Ectodermal cell (in vitro differentiated cells): ENCODE measurements around the gene ALS2.

ENCODE experiments used
- H3K27ac ChIP-seq: 2 replicates; pipeline ENCODE4 v1.7.0; 2013; ENCODE audit warnings: mild to moderate bottlenecking, low read depth, low read length; ENCODE audit not compliant: insufficient read depth, poor library complexity, severe bottlenecking
- H3K27me3 ChIP-seq: 2 replicates; pipeline ENCODE4 v1.7.0; 2013; ENCODE audit warnings: mild to moderate bottlenecking, low read length; ENCODE audit not compliant: insufficient read depth, control insufficient read depth, poor library complexity, severe bottlenecking
- H3K36me3 ChIP-seq: one replicate; pipeline ENCODE4 v1.7.0; 2013; ENCODE audit warnings: low read length; ENCODE audit not compliant: control insufficient read depth, insufficient read depth
- H3K4me1 ChIP-seq: one replicate; pipeline ENCODE4 v1.7.0; 2013; ENCODE audit warnings: low read length; ENCODE audit not compliant: control insufficient read depth, insufficient read depth
- H3K4me3 ChIP-seq: 2 replicates; pipeline ENCODE4 v1.7.0; 2013; ENCODE audit warnings: low read depth, low read length, control low read depth; ENCODE audit not compliant: insufficient read depth
- H3K9me3 ChIP-seq: 2 replicates; pipeline ENCODE4 v1.7.0; 2013; ENCODE audit warnings: mild to moderate bottlenecking, low read length, moderate library complexity; ENCODE audit not compliant: control insufficient read depth
- WGBS, 2 experiments: methylation state at CpG; one replicate each; pipeline ENCODE4 v1.1.7; 2013; ENCODE audit warnings: missing lambda C conversion rate in 2 of 2; 5-methylcytosine and 5-hydroxymethylcytosine counted together

Gene ALS2

DNA sequence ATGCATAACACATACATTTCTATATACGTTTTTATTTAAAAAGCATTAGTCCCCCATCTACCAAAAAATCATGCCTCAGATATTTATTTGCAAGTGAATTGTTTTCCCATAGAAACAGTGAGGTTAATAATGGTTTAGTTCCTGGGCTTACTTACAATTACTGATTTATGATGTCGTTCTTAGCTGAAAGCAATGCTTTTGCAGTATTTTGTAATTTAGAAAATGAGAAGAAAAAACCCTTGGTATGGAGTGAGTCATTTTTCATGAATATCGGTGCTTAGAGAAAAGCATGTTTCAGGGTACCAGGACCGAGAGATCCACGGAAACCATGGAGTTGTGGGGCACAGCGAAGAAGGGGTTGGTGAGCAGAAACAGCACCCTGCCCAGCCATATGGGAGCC, 13.6 kb upstream of the ALS2 start:
- WGBS, 2 experiments = 88 to 96% methylated on average over 5 to 6 of the region's 6 CpGs
- Histone ChIP-seq H3K4me3 (no peak overlapping the region), H3K9me3 (no peaks in the 10 kb centered on the region), H3K27ac (no peak overlapping the region), H3K36me3 (no peaks in the 10 kb centered on the region), H3K4me1 (no peaks in the 10 kb centered on the region), H3K27me3 (no peaks in the 10 kb centered on the region)

DNA sequence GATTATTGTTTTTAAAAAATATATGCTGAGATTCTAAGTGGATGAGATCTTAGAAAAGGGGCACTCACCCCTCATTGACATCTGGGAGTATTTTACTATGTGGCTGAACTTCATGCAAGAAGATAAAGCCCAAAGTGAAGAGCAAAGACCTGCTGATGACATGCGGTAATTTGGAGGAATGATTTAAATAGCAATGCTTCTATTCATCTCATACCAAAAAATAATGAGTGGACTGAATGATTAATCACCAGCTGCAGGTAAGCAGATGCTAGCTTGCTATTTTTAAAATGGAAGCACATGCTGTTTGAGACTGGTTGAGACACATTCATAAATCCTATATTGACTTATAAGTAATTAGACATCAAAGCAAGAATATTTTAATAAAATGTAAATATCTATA, 12.9 kb upstream of the ALS2 start:
- WGBS, 2 experiments = 100% methylated on average over 1 of the region's 1 CpG; no CpG with 5 or more reads in 1 of the 2 experiments
- Histone ChIP-seq H3K4me1 (no peaks in the 10 kb centered on the region), H3K36me3 (no peaks in the 10 kb centered on the region), H3K9me3 (no peaks in the 10 kb centered on the region), H3K27ac (no peak overlapping the region), H3K27me3 (no peaks in the 10 kb centered on the region), H3K4me3 (no peak overlapping the region)

DNA sequence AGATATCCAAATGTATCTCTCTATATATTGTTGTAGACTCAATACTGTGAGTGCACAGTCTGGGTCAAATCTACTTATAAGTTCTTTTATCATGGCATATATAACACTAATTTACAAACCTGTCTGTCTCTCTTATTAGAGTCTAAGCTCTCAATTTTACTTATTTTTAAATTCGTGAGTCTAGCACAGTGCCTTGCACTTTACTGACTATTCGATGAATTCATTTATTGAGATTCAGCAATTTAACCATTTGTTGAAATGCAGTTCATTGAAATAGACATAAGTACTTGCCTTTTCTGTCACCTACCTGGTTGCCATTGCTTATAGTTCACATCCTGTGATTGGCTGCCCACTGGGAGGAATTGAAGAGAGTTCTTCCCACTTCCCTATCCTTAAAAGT, 10.3 kb upstream of the ALS2 start:
- no peaks in the 10 kb centered on the region for H3K9me3 ChIP-seq
- H3K36me3 ChIP-seq = no peaks in the 10 kb centered on the region
- no peaks in the 10 kb centered on the region for H3K27me3 ChIP-seq
- WGBS, 2 experiments = 95 to 100% methylated on average over 2 of the region's 2 CpGs
- H3K27ac ChIP-seq = no peak overlapping the region
- H3K4me1 ChIP-seq = no peaks in the 10 kb centered on the region
- no peak overlapping the region for H3K4me3 ChIP-seq

DNA sequence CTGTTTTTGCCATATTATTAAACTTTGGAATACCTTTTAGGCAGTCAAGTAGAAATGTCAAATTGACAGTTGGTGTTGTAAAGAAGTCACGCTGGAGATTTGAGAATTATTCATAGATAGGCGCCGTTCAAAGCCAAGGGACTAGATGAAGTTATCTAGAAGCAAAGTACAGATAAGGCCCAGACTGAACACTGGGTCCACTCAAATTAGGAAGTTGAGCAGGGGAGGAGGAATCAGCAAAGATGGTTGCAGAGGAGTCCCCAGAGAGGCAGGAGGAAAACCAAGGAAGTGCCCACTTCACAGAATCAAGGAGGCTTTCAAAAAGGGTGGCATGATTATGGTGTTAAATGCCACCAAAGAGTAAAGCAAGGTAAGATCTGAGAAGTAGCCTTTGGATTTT, 9.6 kb upstream of the ALS2 start:
- 95% methylated on average over 3 of the region's 3 CpGs for WGBS, 2 experiments

GRCh38 chr2:201789395-201789794, 8.7 kb upstream of the ALS2 start:
- H3K4me1 ChIP-seq = no peaks in the 10 kb centered on the region
- no peaks in the 10 kb centered on the region for H3K27me3 ChIP-seq
- H3K4me3 ChIP-seq = no peak overlapping the region
- H3K36me3 ChIP-seq = no peaks in the 10 kb centered on the region
- WGBS, 2 experiments = 93 to 98% methylated on average over 2 of the region's 2 CpGs
- no peak overlapping the region for H3K27ac ChIP-seq
- no peaks in the 10 kb centered on the region for H3K9me3 ChIP-seq

More for the DNA sequence above, 9.6 kb upstream of the ALS2 start:
- Histone ChIP-seq H3K9me3 (no peaks in the 10 kb centered on the region), H3K4me3 (no peak overlapping the region), H3K27ac (no peak overlapping the region), H3K36me3 (no peaks in the 10 kb centered on the region), H3K4me1 (no peaks in the 10 kb centered on the region), H3K27me3 (no peaks in the 10 kb centered on the region)

GRCh38 chr2:201788371-201788770, 7.6 kb upstream of the ALS2 start:
- H3K9me3 ChIP-seq = no peaks in the 10 kb centered on the region
- WGBS, 2 experiments = 94 to 97% methylated on average over 3 of the region's 3 CpGs
- no peak overlapping the region for H3K4me3 ChIP-seq
- no peaks in the 10 kb centered on the region for H3K4me1 ChIP-seq
- no peak overlapping the region for H3K27ac ChIP-seq
- H3K36me3 ChIP-seq = no peaks in the 10 kb centered on the region
- no peaks in the 10 kb centered on the region for H3K27me3 ChIP-seq

GRCh38 chr2:201786471-201786870, 5.7 kb upstream of the ALS2 start:
- no peaks in the 10 kb centered on the region for H3K36me3 ChIP-seq
- H3K4me1 ChIP-seq = no peaks in the 10 kb centered on the region

DNA sequence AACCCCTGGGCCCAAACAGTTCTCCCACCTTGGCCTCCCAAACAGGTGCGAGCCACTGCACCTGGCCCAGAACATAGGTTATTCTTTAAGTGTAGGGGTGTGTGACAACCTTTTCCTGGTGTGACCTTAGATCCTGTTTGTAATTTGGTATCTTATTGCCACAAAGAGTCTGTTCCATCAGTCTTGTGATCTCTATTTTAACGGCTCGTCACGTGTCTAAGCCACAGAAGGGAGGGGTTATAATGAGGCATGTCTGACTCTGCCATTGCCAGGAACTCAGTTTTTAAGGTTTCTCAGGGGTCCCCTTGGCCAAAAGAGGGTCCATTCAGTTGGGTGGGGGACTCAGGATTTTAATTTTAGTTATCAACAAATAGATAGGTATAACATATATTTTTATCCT, 4.4 kb upstream of the ALS2 start:
- WGBS, 2 experiments = 94 to 97% methylated on average over 4 of the region's 4 CpGs

More at GRCh38 chr2:201786471-201786870, 5.7 kb upstream of the ALS2 start:
- Histone ChIP-seq H3K27ac (no peak overlapping the region), H3K4me3 (no peak overlapping the region), H3K27me3 (no peaks in the 10 kb centered on the region), H3K9me3 (no peaks in the 10 kb centered on the region)

DNA sequence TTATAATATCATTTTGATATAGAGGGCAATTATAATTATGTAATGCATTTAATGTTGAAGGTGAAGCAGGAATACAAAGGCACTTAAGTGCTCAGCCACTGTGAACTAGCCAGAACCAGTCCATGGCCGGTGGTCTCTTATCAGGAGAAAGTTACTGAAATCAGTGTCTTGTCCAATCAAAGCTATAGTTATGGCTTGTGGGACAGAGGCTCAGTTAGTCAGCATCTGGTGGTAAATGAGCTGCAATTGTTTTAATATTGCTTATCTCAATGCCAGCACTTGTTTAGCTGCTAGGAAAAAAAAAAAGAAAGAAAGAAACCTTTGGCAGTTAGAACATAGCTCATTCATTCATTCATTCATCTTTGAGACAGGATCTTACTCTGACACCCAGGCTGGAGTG, 3.8 kb upstream of the ALS2 start:
- no peaks in the 10 kb centered on the region for H3K27me3 ChIP-seq
- no peaks in the 10 kb centered on the region for H3K36me3 ChIP-seq
- WGBS, 2 experiments = 90 to 91% methylated on average over 1 of the region's 1 CpG
- H3K4me1 ChIP-seq = no peaks in the 10 kb centered on the region
- H3K4me3 ChIP-seq = no peak overlapping the region
- no peak overlapping the region for H3K27ac ChIP-seq
- no peaks in the 10 kb centered on the region for H3K9me3 ChIP-seq

More for the DNA sequence above, 4.4 kb upstream of the ALS2 start:
- Histone ChIP-seq H3K27ac (no peak overlapping the region), H3K4me1 (no peaks in the 10 kb centered on the region), H3K36me3 (no peaks in the 10 kb centered on the region), H3K4me3 (no peak overlapping the region), H3K27me3 (no peaks in the 10 kb centered on the region), H3K9me3 (no peaks in the 10 kb centered on the region)

- Histone ChIP-seq H3K27me3 (no peaks in the 10 kb centered on the region), H3K27ac (peak overlapping the region; percentile 80), H3K4me3 (peak overlapping the region; percentile 81), H3K36me3 (no peaks in the 10 kb centered on the region), H3K9me3 (no peaks in the 10 kb centered on the region), H3K4me1 (peaks cover 7% of the 10 kb centered on the region)
- 60% methylated on average over 15 of the region's 15 CpGs for WGBS, 2 experiments
These were observed 871 bp upstream of the ALS2 start for GRCh38 chr2:201781557-201782051.
